ENCODE data around the gene MRM2. TPM values are rescaled to one million over a fixed set of nuclear protein-coding genes. Genes with fewer than 3 reads are reported as not detected.

Gene MRM2
- total RNA-seq, 2 donors from 2014 or later: 4.1 to 4.2 TPM

GRCh38 chr7:2231992-2232765 lies 9.8 kb downstream of the MRM2 start:
- Mint-ChIP-seq H3K27ac (peak overlapping the region; percentile 88), H3K4me3 (peak overlapping the region; percentile 93), H3K36me3 (ENCODE audit: low read depth) (peaks cover 2% of the 10 kb centered on the region), H3K4me1 (peaks cover 25% of the 10 kb centered on the region), H3K27me3 (no peaks in the 10 kb centered on the region)
- DNase-seq: peak; percentile 13 to 29 (median 18)
- H3K9me3 ChIP-seq (ENCODE audit: control insufficient read depth, low read length, poor library complexity, severe bottlenecking): no peaks in the 10 kb centered on the region
- ATAC-seq: peak; percentile 64

- no peak overlapping the region for H3K27ac Mint-ChIP-seq
- ATAC-seq (no peak), DNase-seq (no peak)
- H3K4me1 Mint-ChIP-seq: peaks cover 27% of the 10 kb centered on the region
- H3K36me3 Mint-ChIP-seq (ENCODE audit: low read depth): peaks cover 3% of the 10 kb centered on the region
- no peak overlapping the region for H3K4me3 Mint-ChIP-seq
- no peaks in the 10 kb centered on the region for H3K27me3 Mint-ChIP-seq
- H3K9me3 ChIP-seq (ENCODE audit: control insufficient read depth, low read length, poor library complexity, severe bottlenecking): no peaks in the 10 kb centered on the region
Observed at GRCh38 chr7:2230882-2231281, 11.1 kb downstream of the MRM2 start.

GRCh38 chr7:2230226-2230625 lies 11.8 kb downstream of the MRM2 start:
- ATAC-seq (no peak), DNase-seq (no peak)
- H3K36me3 Mint-ChIP-seq (ENCODE audit: low read depth): peaks cover 5% of the 10 kb centered on the region
- peaks cover 27% of the 10 kb centered on the region for H3K4me1 Mint-ChIP-seq
- no peaks in the 10 kb centered on the region for H3K27me3 Mint-ChIP-seq
- H3K27ac Mint-ChIP-seq: peak overlapping the region; percentile 71
- no peak overlapping the region for H3K4me3 Mint-ChIP-seq
- no peaks in the 10 kb centered on the region for H3K9me3 ChIP-seq (ENCODE audit: control insufficient read depth, low read length, poor library complexity, severe bottlenecking)

- Mint-ChIP-seq H3K4me3 (no peak overlapping the region), H3K36me3 (ENCODE audit: low read depth) (peaks cover 3% of the 10 kb centered on the region), H3K27me3 (no peaks in the 10 kb centered on the region), H3K27ac (peak overlapping the region; percentile 71), H3K4me1 (peaks cover 25% of the 10 kb centered on the region)
- ATAC-seq: no peak
- H3K9me3 ChIP-seq (ENCODE audit: control insufficient read depth, low read length, poor library complexity, severe bottlenecking): no peaks in the 10 kb centered on the region
- no peak for DNase-seq
Observed at GRCh38 chr7:2229467-2229866, 12.5 kb downstream of the MRM2 start.

- no peaks in the 10 kb centered on the region for H3K9me3 ChIP-seq (ENCODE audit: control insufficient read depth, low read length, poor library complexity, severe bottlenecking)
- Mint-ChIP-seq H3K4me3 (no peak overlapping the region), H3K36me3 (ENCODE audit: low read depth) (peaks cover 3% of the 10 kb centered on the region), H3K27me3 (no peaks in the 10 kb centered on the region), H3K4me1 (peaks cover 28% of the 10 kb centered on the region), H3K27ac (no peak overlapping the region)
- ATAC-seq (no peak), DNase-seq (no peak)
Observed at GRCh38 chr7:2228921-2229320, 13.1 kb downstream of the MRM2 start.

- H3K9me3 ChIP-seq (ENCODE audit: control insufficient read depth, low read length, poor library complexity, severe bottlenecking): no peaks in the 10 kb centered on the region
- H3K4me3 Mint-ChIP-seq: no peak overlapping the region
- peaks cover 23% of the 10 kb centered on the region for H3K4me1 Mint-ChIP-seq
- DNase-seq (no peak), ATAC-seq (no peak)
- H3K27me3 Mint-ChIP-seq: no peaks in the 10 kb centered on the region
- peaks cover 3% of the 10 kb centered on the region for H3K36me3 Mint-ChIP-seq (ENCODE audit: low read depth)
- H3K27ac Mint-ChIP-seq: no peak overlapping the region
Observed at GRCh38 chr7:2227699-2228098, 14.3 kb downstream of the MRM2 start.

GRCh38 chr7:2225830-2226229 lies 16.2 kb downstream of the MRM2 start:
- Mint-ChIP-seq H3K27ac (peak overlapping the region; percentile 32), H3K27me3 (no peaks in the 10 kb centered on the region), H3K4me3 (no peak overlapping the region), H3K36me3 (ENCODE audit: low read depth) (peaks cover 5% of the 10 kb centered on the region), H3K4me1 (peaks cover 16% of the 10 kb centered on the region)
- ATAC-seq: no peak
- no peaks in the 10 kb centered on the region for H3K9me3 ChIP-seq (ENCODE audit: control insufficient read depth, low read length, poor library complexity, severe bottlenecking)
- no peak for DNase-seq

GRCh38 chr7:2225336-2225735 lies 16.7 kb downstream of the MRM2 start:
- Mint-ChIP-seq H3K4me1 (peaks cover 16% of the 10 kb centered on the region), H3K27ac (peak overlapping the region; percentile 16), H3K27me3 (no peaks in the 10 kb centered on the region), H3K4me3 (no peak overlapping the region), H3K36me3 (ENCODE audit: low read depth) (peaks cover 5% of the 10 kb centered on the region)
- no peaks in the 10 kb centered on the region for H3K9me3 ChIP-seq (ENCODE audit: control insufficient read depth, low read length, poor library complexity, severe bottlenecking)
- DNase-seq: no peak
- no peak for ATAC-seq

GRCh38 chr7:2224934-2225333 lies 17.1 kb downstream of the MRM2 start:
- H3K36me3 Mint-ChIP-seq (ENCODE audit: low read depth): peaks cover 5% of the 10 kb centered on the region

GRCh38 chr7:2224491-2224928 lies 17.5 kb downstream of the MRM2 start:
- Mint-ChIP-seq H3K27ac (no peak overlapping the region), H3K36me3 (ENCODE audit: low read depth) (peaks cover 5% of the 10 kb centered on the region), H3K4me1 (peaks cover 10% of the 10 kb centered on the region), H3K27me3 (no peaks in the 10 kb centered on the region), H3K4me3 (no peak overlapping the region)
- ATAC-seq (no peak), DNase-seq (no peak)
- H3K9me3 ChIP-seq (ENCODE audit: control insufficient read depth, low read length, poor library complexity, severe bottlenecking): no peaks in the 10 kb centered on the region

More at GRCh38 chr7:2224934-2225333, 17.1 kb downstream of the MRM2 start:
- Mint-ChIP-seq H3K4me1 (peaks cover 12% of the 10 kb centered on the region), H3K27ac (peak overlapping the region; percentile 16), H3K27me3 (no peaks in the 10 kb centered on the region), H3K4me3 (no peak overlapping the region)
- ATAC-seq (no peak), DNase-seq (no peak)
- no peaks in the 10 kb centered on the region for H3K9me3 ChIP-seq (ENCODE audit: control insufficient read depth, low read length, poor library complexity, severe bottlenecking)

- H3K4me3 Mint-ChIP-seq: no peak overlapping the region
- peaks cover 5% of the 10 kb centered on the region for H3K36me3 Mint-ChIP-seq (ENCODE audit: low read depth)
- H3K27me3 Mint-ChIP-seq: no peaks in the 10 kb centered on the region
- H3K4me1 Mint-ChIP-seq: peaks cover 10% of the 10 kb centered on the region
- ATAC-seq: no peak
- no peak overlapping the region for H3K27ac Mint-ChIP-seq
- DNase-seq: no peak
- no peaks in the 10 kb centered on the region for H3K9me3 ChIP-seq (ENCODE audit: control insufficient read depth, low read length, poor library complexity, severe bottlenecking)
Observed at GRCh38 chr7:2223321-2223720, 18.7 kb downstream of the MRM2 start.

GRCh38 chr7:2222516-2222915 lies 19.5 kb downstream of the MRM2 start:
- no peaks in the 10 kb centered on the region for H3K9me3 ChIP-seq (ENCODE audit: control insufficient read depth, low read length, poor library complexity, severe bottlenecking)
- no peak for DNase-seq
- no peak for ATAC-seq
- H3K27me3 Mint-ChIP-seq: no peaks in the 10 kb centered on the region
- H3K4me3 Mint-ChIP-seq: no peak overlapping the region
- H3K36me3 Mint-ChIP-seq (ENCODE audit: low read depth): peaks cover 7% of the 10 kb centered on the region
- H3K4me1 Mint-ChIP-seq: peaks cover 6% of the 10 kb centered on the region
- H3K27ac Mint-ChIP-seq: no peak overlapping the region

- no peak overlapping the region for H3K27ac Mint-ChIP-seq
- no peaks in the 10 kb centered on the region for H3K27me3 Mint-ChIP-seq
- no peak for DNase-seq
- H3K4me3 Mint-ChIP-seq: no peak overlapping the region
- H3K4me1 Mint-ChIP-seq: peaks cover 9% of the 10 kb centered on the region
- peaks cover 12% of the 10 kb centered on the region for H3K36me3 Mint-ChIP-seq (ENCODE audit: low read depth)
- no peak for ATAC-seq
- H3K9me3 ChIP-seq (ENCODE audit: control insufficient read depth, low read length, poor library complexity, severe bottlenecking): no peaks in the 10 kb centered on the region
Observed at GRCh38 chr7:2220954-2221353, 21.1 kb downstream of the MRM2 start.

- Mint-ChIP-seq H3K27ac (no peak overlapping the region), H3K36me3 (ENCODE audit: low read depth) (peaks cover 13% of the 10 kb centered on the region), H3K4me3 (no peak overlapping the region), H3K4me1 (peaks cover 12% of the 10 kb centered on the region), H3K27me3 (no peaks in the 10 kb centered on the region)
- DNase-seq (no peak), ATAC-seq (no peak)
- H3K9me3 ChIP-seq (ENCODE audit: control insufficient read depth, low read length, poor library complexity, severe bottlenecking): no peaks in the 10 kb centered on the region
Observed at GRCh38 chr7:2220506-2220905, 21.5 kb downstream of the MRM2 start.
